COR-L47 (cell line): ENCODE results near the gene OR56B1.

ENCODE experiments used
- DNase-seq: peaks from one replicate; lab custom pipeline; 2025; lab: John Stamatoyannopoulos, UW

Gene OR56B1

DNA sequence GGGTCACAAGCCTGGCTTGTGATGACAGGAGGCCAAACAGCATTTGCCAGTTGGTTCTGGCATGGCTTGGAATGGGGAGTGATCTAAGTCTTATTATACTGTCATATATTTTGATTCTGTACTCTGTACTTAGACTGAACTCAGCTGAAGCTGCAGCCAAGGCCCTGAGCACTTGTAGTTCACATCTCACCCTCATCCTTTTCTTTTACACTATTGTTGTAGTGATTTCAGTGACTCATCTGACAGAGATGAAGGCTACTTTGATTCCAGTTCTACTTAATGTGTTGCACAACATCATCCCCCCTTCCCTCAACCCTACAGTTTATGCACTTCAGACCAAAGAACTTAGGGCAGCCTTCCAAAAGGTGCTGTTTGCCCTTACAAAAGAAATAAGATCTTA, 843 bp downstream of the OR56B1 start:
- no peak for DNase-seq

DNA sequence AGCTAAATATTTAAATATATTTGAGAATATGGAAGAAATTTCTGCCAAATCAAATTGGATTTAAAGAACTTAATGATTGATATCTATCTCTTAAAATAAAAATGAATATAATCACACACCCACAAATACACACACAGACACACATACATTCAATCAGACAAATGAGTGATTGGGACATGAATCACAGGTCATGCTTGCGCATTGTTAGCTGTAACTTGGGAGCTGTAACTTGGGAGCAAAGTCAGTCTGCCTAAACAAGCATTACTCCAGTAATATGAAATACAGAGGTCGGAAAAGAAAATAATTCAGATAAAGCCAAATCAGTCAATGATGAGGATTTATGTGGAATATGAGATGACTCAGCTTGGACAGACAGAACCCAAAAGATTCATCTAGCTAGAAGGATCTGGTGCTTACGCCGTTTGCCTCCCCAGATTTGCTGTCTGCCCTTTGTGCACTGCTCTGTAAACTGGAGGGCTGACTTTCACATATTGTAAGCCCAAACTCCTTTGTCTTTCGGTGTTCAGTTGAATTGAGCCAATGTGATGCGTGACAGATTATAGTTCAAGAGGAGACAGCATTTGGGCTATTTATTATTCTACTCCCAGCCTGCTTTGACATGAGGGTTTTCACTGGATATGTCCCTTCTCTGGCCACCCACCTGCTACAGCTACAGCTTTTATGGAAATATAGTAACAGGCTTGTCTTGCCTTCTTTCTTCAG, 1.6 kb downstream of the OR56B1 start:
- no peak for DNase-seq

DNA sequence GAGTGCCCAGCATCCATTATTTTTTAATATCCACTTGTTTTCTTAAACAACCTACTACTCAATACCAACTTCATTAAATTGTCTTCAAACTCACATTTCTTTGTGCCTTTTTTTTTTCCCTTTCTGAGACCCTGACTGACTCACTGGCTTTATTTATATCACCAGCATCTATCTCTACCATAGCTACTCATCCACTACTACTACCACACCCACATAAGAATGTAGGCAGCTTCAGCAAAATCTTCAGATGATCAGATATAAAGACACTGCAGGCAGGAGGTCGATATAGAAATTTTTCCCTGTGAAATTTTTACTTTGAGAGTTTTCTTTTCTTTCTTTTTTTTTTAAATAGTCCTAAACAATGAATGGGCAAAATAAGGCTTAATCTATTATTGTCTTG, 2.2 kb downstream of the OR56B1 start:
- DNase-seq: no peak

- DNase-seq: no peak
Measured at GRCh38 chr11:5746614-5747013, 10.4 kb downstream of the OR56B1 start.

DNA sequence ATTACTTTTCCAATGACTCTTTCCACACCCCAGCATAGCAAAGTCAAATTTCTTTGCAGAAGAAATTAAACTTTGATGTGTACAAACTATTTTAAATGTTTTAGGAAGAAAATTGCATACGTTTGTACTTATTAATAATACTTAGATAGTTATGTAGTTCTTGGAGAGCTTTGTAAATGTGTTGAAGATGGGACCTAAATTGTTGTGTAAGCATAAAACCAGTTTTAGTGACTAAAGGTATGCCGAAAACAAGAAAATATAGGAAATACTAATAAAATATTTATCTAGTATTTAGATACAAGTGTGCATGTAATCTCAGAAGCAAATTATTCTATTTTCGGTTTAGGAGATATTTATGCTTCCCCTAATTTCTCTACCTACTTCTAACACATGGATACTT, 13.6 kb downstream of the OR56B1 start:
- DNase-seq: no peak

DNA sequence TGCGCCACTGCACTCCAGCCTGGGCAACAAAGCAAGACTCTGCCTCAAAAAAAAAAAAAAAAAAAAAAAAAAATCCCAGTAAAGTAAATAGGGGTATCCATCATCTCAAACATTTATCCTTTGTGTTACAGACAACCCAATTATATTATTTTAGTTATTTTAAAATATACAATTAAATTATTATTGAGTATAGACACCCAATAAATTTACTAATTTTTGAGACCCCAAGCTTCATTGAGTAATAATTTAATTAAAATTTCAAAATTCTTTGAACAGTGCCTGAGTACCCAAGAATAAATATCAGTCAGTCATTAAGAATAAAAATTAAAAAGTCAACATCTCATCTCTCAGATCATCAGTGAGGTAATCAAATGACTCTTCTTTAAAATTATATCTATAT, 17.7 kb downstream of the OR56B1 start, which contains the start of gene OR52N4:
Gene OR52N4, plus strand, starts transcription at position 301 of the 400 bp plus-strand sequence. CDS start 498 bp downstream, outside the sequence.
- no peak for DNase-seq

DNA sequence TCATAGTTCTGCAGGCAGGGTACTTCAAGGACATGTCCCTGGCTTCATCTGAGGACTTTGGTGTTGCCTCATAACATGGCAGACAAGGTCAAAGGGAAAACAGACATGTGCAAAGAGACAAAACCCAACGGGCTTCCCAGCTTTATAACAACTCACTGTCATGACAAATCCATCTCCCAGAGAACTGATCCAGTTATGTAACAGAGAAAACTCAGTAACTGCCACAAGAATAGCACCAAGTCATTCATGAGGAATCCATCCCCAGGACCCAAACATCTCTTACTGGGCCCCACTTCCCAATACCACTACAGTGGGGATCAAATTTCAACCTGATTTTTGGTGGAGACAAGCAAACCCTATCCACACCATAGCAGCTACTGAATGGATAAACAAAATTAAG, 30.8 kb downstream of the OR56B1 start:
- DNase-seq: no peak

GRCh38 chr11:5783255-5783654, 47.0 kb downstream of the OR56B1 start, which contains the start of gene OR52N5:
OR52N5 (minus strand) TSS chr11:5783355; CDS start chr11:5778634, 4,721 bp downstream.
- DNase-seq: no peak
